HepG2 (cell line): ENCODE results near the gene THSD8. TPM values are rescaled to one million over a fixed set of nuclear protein-coding genes. Genes with fewer than 3 reads are reported as not detected.

Experiments
- ATAC-seq: fragments of 200-7000 bp; cut with Tn5 transposase; 3 replicates; pipeline ENCODE4 v1.9.1; 2020; ENCODE audit warnings: mild to moderate bottlenecking, moderate library complexity
- BruUV-seq: library from RNA; stranded (reverse); fragments of 400-500 nt; replicated peaks from 2 replicates; lab custom pipeline; 2021; lab: Mats Ljungman, UMichigan
- CTCF ChIA-PET: fragments of 300-600 bp; formaldehyde crosslinking; extraction: SDS; loops from one replicate; lab custom pipeline; 2021; ENCODE audit warnings: low total read pairs, inconsistent platforms, low intra/inter-chr PET ratio; lab: Yijun Ruan, JAX
- POLR2A ChIA-PET: fragments of 350-600 bp; sonication (Branson Sonifier 250); formaldehyde crosslinking; loops from one replicate; lab custom pipeline; 2020; ENCODE audit warnings: antibody characterized with exemption, inconsistent platforms; lab: Yijun Ruan, JAX
- DNase-seq: peaks from one replicate; pipeline ENCODE4 v3.0.0-alpha.2; 2015; ENCODE audit warnings: low spot score
- FAIRE-seq: peaks from 3 replicates; lab custom pipeline; 2011; peaks lifted over from hg19 to GRCh38; lab: Jason Lieb, UNC
- H2AFZ ChIP-seq: one replicate; pipeline ENCODE4 v1.6.1; 2011; ENCODE audit warnings: low read length, inconsistent platforms
- H3K27ac ChIP-seq: fragments of 300-600 bp; 3 replicates; pipeline ENCODE4 v1.8.0; 2011; ENCODE audit warnings: mixed run types, mild to moderate bottlenecking, mixed read lengths, low read length, inconsistent platforms; ENCODE audit not compliant: insufficient read depth; ENCODE audit errors: extremely low read length
- H3K27me3 ChIP-seq, 2 experiments: fragments of 200-600 bp in 1 of 2; 2 replicates in 1 of 2; 3 replicates in 1 of 2; pipeline versions ENCODE4 v1.6.0 to v1.8.0; 2011; ENCODE audit warnings: low read length in 2 of 2, mild to moderate bottlenecking in 2 of 2, moderate library complexity in 2 of 2, inconsistent platforms in 1 of 2; ENCODE audit not compliant: insufficient read depth in 2 of 2, control insufficient read depth in 1 of 2
- H3K36me3 ChIP-seq, 2 experiments: fragments of 200-600 bp in 1 of 2; replicated peaks in 1 of 2; 2 replicates in 1 of 2; 3 replicates in 1 of 2; pipeline versions ENCODE4 v1.5.1 to v1.8.0; 2011; ENCODE audit warnings: low read length in 2 of 2, inconsistent platforms in 1 of 2; ENCODE audit not compliant: insufficient read depth in 2 of 2, control insufficient read depth in 1 of 2
- H3K4me1 ChIP-seq: 2 replicates; pipeline ENCODE4 v1.5.1; 2012; ENCODE audit warnings: low read length, inconsistent platforms; ENCODE audit not compliant: insufficient read depth
- H3K4me2 ChIP-seq: 2 replicates; pipeline ENCODE4 v1.6.0; 2011; ENCODE audit warnings: low read depth, low read length, inconsistent platforms
- H3K4me3 ChIP-seq, 3 experiments: fragments of 200-600 bp in 1 of 3; sonication (generic), shearing (Covaris generic) in 1 of 3; replicated peaks in 1 of 3; 2 replicates each; pipeline ENCODE4 v1.5.1; 2011 to 2016; ENCODE audit warnings: low read length in 3 of 3, inconsistent platforms in 2 of 3, low read depth in 2 of 3, mild to moderate bottlenecking in 2 of 3, control low read depth in 1 of 3, mixed read lengths in 1 of 3; ENCODE audit not compliant: insufficient read depth in 1 of 3
- H3K79me2 ChIP-seq: one replicate; pipeline ENCODE4 v1.6.1; 2011; ENCODE audit warnings: low read length, inconsistent platforms; ENCODE audit not compliant: insufficient read depth
- H3K9ac ChIP-seq: 2 replicates; pipeline ENCODE4 v1.6.0; 2011; ENCODE audit warnings: mild to moderate bottlenecking, low read depth, low read length, inconsistent platforms; ENCODE audit not compliant: insufficient read depth
- H3K9me3 ChIP-seq: 2 replicates; pipeline ENCODE4 v1.5.1; 2012; ENCODE audit warnings: mild to moderate bottlenecking, low read length
- H4K20me1 ChIP-seq: 2 replicates; pipeline ENCODE4 v1.6.0; 2011; ENCODE audit warnings: inconsistent platforms, mild to moderate bottlenecking, low read length, moderate library complexity; ENCODE audit not compliant: insufficient read depth
- FOXK2 ChIP-seq: fragments of 450-650 bp; IDR thresholded peaks from 2 replicates; pipeline ENCODE4 v1.6.1; 2016
- KMT2B ChIP-seq: IDR thresholded peaks from 2 replicates; pipeline ENCODE4 v1.6.1; 2016; ENCODE audit warnings: missing genetic modification reagents, missing compliant biosample characterization
- ZNF558 ChIP-seq: sonication (generic); formaldehyde crosslinking; IDR thresholded peaks from 2 replicates; pipeline ENCODE4 v1.9.0; 2022; ENCODE audit warnings: mild to moderate bottlenecking, missing genetic modification reagents, borderline replicate concordance
- ZNF646 ChIP-seq: sonication (generic); formaldehyde crosslinking; IDR thresholded peaks from 2 replicates; pipeline ENCODE4 v1.9.0; 2021; ENCODE audit warnings: mild to moderate bottlenecking, missing genetic modification reagents
- ZNF710 ChIP-seq: sonication (generic); formaldehyde crosslinking; IDR thresholded peaks from 2 replicates; pipeline ENCODE4 v1.5.0; 2020; ENCODE audit warnings: mild to moderate bottlenecking, missing genetic modification reagents, borderline replicate concordance
- ZNF746 ChIP-seq: sonication (generic); formaldehyde crosslinking; IDR thresholded peaks from 2 replicates; pipeline ENCODE4 v1.8.0; 2022; ENCODE audit warnings: mild to moderate bottlenecking, missing genetic modification reagents
- WGBS: methylation state at CpG from one replicate; pipeline ENCODE4 v1.1.6; 2017; ENCODE audit warnings: low lambda C conversion rate; 5-methylcytosine and 5-hydroxymethylcytosine counted together
- in situ Hi-C: cut with HindIII; loops from 2 replicates; pipeline ENCODE4 v1.10.0; 2017; ENCODE audit warnings: low pct_unique_long_range_greater_than_20kb; ENCODE audit not compliant: extremely low pct_ligation_motif_present
- intact Hi-C: fragments of 100-400 bp; cut with micrococcal nuclease; formaldehyde crosslinking; loops from one replicate; pipeline ENCODE4 v1.10.0; 2022; ENCODE audit not compliant: unreplicated experiment
- polyA plus RNA-seq, 8 experiments: library from polyadenylated mRNA; depleted of rRNA in 3 of 8; stranded (reverse) in 7 of 8; unstranded in 1 of 8; fragments of >200 nt; fragmentation: Illumina TruSeq in 4 of 8; extraction: Trizol in 4 of 8; gene quantifications; 2 replicates each; pipeline versions ENCODE4 v1.2.1 to v1.2.3, GENCODE V29; 2011 to 2016; ENCODE audit warnings: low read depth in 4 of 8, missing spikeins in 1 of 8, mixed read lengths in 1 of 8; ENCODE audit not compliant: insufficient read depth in 1 of 8
- total RNA-seq, 5 experiments: library from RNA; depleted of rRNA; stranded (reverse); fragments of >200 nt; fragmentation: Illumina TruSeq; extraction: Trizol; gene quantifications; 2 replicates each; pipeline ENCODE4 v1.2.3, GENCODE V29; 2016; ENCODE audit warnings: low read depth in 1 of 5

THSD8 gene
- total and polyA plus RNA-seq, 2 of the 13 experiments (the other 11 are each of a cell fraction or from before 2014, with no cell fraction given): 4.8 to 14.9 TPM

GRCh38 chr19:12784394-12784870 is 17.4 kb upstream of the THSD8 start (continued):
- no peak for TF ChIP-seq ZNF746

- Histone ChIP-seq H3K36me3 (no peaks in the 10 kb centered on the region), H2AFZ (no peak overlapping the region), H3K79me2 (no peaks in the 10 kb centered on the region), H3K27me3 (no peaks in the 10 kb centered on the region; a peak in 3 of 5 replicates), H4K20me1 (no peaks in the 10 kb centered on the region), H3K9ac (no peak overlapping the region; the same call in 1 of the 2 replicates), H3K4me3 (no peak overlapping the region), H3K4me2 (no peak overlapping the region), H3K9me3 (no peaks in the 10 kb centered on the region), H3K27ac (no peak overlapping the region), H3K4me1 (peaks cover 80% of the 10 kb centered on the region)
- ATAC-seq (no peak), DNase-seq (no peak), FAIRE-seq (no peak)
- ChIA-PET CTCF (no interaction called here), POLR2A (no interaction called here)
- TF ChIP-seq ZNF558 (CRISPR knock-in tag) (no peak), KMT2B (no peak), ZNF646 (CRISPR knock-in tag) (peak; percentile 59; the same call in 1 of the 2 replicates), ZNF710 (CRISPR knock-in tag) (no peak), FOXK2 (no peak)
- in situ Hi-C loops: no loop called here
- intact Hi-C loops: no loop called here
- BruUV-seq: no TSS peak
- WGBS: 13% methylated on average over 5 of the region's 5 CpGs
Observed at GRCh38 chr19:12784871-12785430, 16.9 kb upstream of the THSD8 start.
